SK-N-SH (cell line): ENCODE results near the gene CLN6. TPM values are rescaled to one million over a fixed set of nuclear protein-coding genes. Genes with fewer than 3 reads are reported as not detected.
A peak's percentile ranks its signal among the peaks of the same experiment; 100 is the strongest.

Experiments used
- CTCF ChIA-PET: fragments of 300-600, 350-600 bp; formaldehyde crosslinking; extraction: SDS; loops from one replicate; lab custom pipeline; 2021; lab: Yijun Ruan, JAX
- POLR2A ChIA-PET: fragments of 350-600 bp; sonication (Branson Sonifier 250); formaldehyde crosslinking; extraction: SDS; loops from one replicate; lab custom pipeline; 2020; ENCODE audit warnings: antibody characterized with exemption, inconsistent platforms; lab: Yijun Ruan, JAX
- DNase-seq: peaks from one replicate; pipeline ENCODE4 v3.0.0; 2012
- H2AFZ ChIP-seq: fragments of 200-600 bp; sonication (generic); 2 replicates; pipeline ENCODE4 v1.8.1; 2016; ENCODE audit warnings: antibody characterized with exemption, mild to moderate bottlenecking, low read depth
- H3F3A ChIP-seq: fragments of 200-600 bp; sonication (generic); replicated peaks from 2 replicates; pipeline ENCODE3; 2016; ENCODE audit warnings: antibody characterized with exemption, mild to moderate bottlenecking; ENCODE audit not compliant: insufficient read depth
- H3K27ac ChIP-seq, 2 experiments: fragments of 200-500 bp in 1 of 2; fragments of 200-600 bp in 1 of 2; sonication (Bioruptor generic) in 1 of 2; sonication (generic), shearing (Covaris generic) in 1 of 2; 2 replicates each; pipeline versions ENCODE4 v1.5.1 to v1.6.1; 2014 to 2016; ENCODE audit warnings: low read depth in 2 of 2, inconsistent platforms in 1 of 2, low read length in 1 of 2, mild to moderate bottlenecking in 1 of 2, mixed read lengths in 1 of 2
- H3K27me3 ChIP-seq: fragments of 200-600 bp; sonication (generic), shearing (Covaris generic); 2 replicates; pipeline ENCODE4 v1.6.1; 2016; ENCODE audit warnings: mixed run types; ENCODE audit not compliant: insufficient read depth
- H3K36me3 ChIP-seq, 2 experiments: fragments of 200-500 bp in 1 of 2; fragments of 200-600 bp in 1 of 2; sonication (Bioruptor generic) in 1 of 2; sonication (generic) in 1 of 2; replicated peaks in 1 of 2; 2 replicates each; pipeline versions ENCODE3 to v1.5.1; 2014 to 2016; ENCODE audit warnings: low read length in 1 of 2, mild to moderate bottlenecking in 1 of 2; ENCODE audit not compliant: insufficient read depth in 2 of 2, control insufficient read depth in 1 of 2
- H3K4me1 ChIP-seq, 2 experiments: fragments of 200-500 bp in 1 of 2; fragments of 200-600 bp in 1 of 2; sonication (Bioruptor generic) in 1 of 2; sonication (generic), shearing (Covaris generic) in 1 of 2; 2 replicates each; pipeline versions ENCODE4 v1.5.1 to v1.6.1; 2014 to 2016; ENCODE audit warnings: low read depth in 1 of 2, low read length in 1 of 2, mixed run types in 1 of 2; ENCODE audit not compliant: insufficient read depth in 2 of 2, control insufficient read depth in 1 of 2
- H3K4me2 ChIP-seq: fragments of 200-600 bp; sonication (generic), shearing (Covaris generic); 2 replicates; pipeline ENCODE4 v1.6.1; 2017; ENCODE audit warnings: mixed run types
- H3K4me3 ChIP-seq, 2 experiments: fragments of 200-500 bp in 1 of 2; fragments of 200-600 bp in 1 of 2; sonication (Bioruptor generic) in 1 of 2; sonication (generic), shearing (Covaris generic) in 1 of 2; 2 replicates each; pipeline versions ENCODE4 v1.5.1 to v1.8.1; 2014 to 2016; ENCODE audit warnings: low read depth in 2 of 2, inconsistent platforms in 1 of 2, low read length in 1 of 2, mild to moderate bottlenecking in 1 of 2, mixed read lengths in 1 of 2, moderate library complexity in 1 of 2
- H3K79me2 ChIP-seq: fragments of 200-600 bp; sonication (generic); 2 replicates; pipeline ENCODE4 v1.8.1; 2017; ENCODE audit warnings: mild to moderate bottlenecking; ENCODE audit not compliant: insufficient read depth
- H3K9ac ChIP-seq: fragments of 200-600 bp; sonication (generic); 2 replicates; pipeline ENCODE4 v1.6.1; 2017; ENCODE audit warnings: mixed run types
- H3K9me2 ChIP-seq: fragments of 200-600 bp; sonication (generic); 2 replicates; pipeline ENCODE4 v1.6.1; 2017; ENCODE audit warnings: mixed run types
- H3K9me3 ChIP-seq: fragments of 200-600 bp; sonication (generic); 2 replicates; pipeline ENCODE4 v1.6.1; 2017; ENCODE audit warnings: mixed run types, mild to moderate bottlenecking, moderate library complexity
- H4K20me1 ChIP-seq: fragments of 200-600 bp; sonication (generic); 2 replicates; pipeline ENCODE4 v1.6.1; 2017; ENCODE audit warnings: mild to moderate bottlenecking, mixed run types; ENCODE audit not compliant: insufficient read depth
- ELF1 ChIP-seq: IDR thresholded peaks from 2 replicates; pipeline ENCODE4 v1.4.0; 2012
- EP300 ChIP-seq, 2 experiments: IDR thresholded peaks; 2 replicates each; pipeline versions ENCODE4 v1.4.0 to v1.6.1; 2012; ENCODE audit warnings: borderline replicate concordance in 1 of 2, low read depth in 1 of 2, low read length in 1 of 2
- EZH2phosphoT487 ChIP-seq: fragments of 200-600 bp; sonication (generic); IDR thresholded peaks from 2 replicates; pipeline ENCODE4 v1.6.1; 2017; ENCODE audit warnings: low read depth, mixed run types, mild to moderate bottlenecking, antibody characterized with exemption, moderate library complexity, borderline replicate concordance
- FOSL2 ChIP-seq: IDR thresholded peaks from 2 replicates; pipeline ENCODE4 v1.4.0; 2012; ENCODE audit warnings: low read depth, mild to moderate bottlenecking, moderate library complexity, borderline replicate concordance
- GABPA ChIP-seq: IDR thresholded peaks from 2 replicates; pipeline ENCODE4 v1.4.0; 2012; ENCODE audit warnings: low read depth, mild to moderate bottlenecking
- JUND ChIP-seq: IDR thresholded peaks from 2 replicates; pipeline ENCODE4 v1.4.0; 2012
- POLR2AphosphoS5 ChIP-seq: IDR thresholded peaks from 2 replicates; pipeline ENCODE4 v1.6.1; 2012; ENCODE audit warnings: low read depth, low read length
- RAD21 ChIP-seq: IDR thresholded peaks from 2 replicates; pipeline ENCODE4 v1.6.1; 2012; ENCODE audit warnings: mild to moderate bottlenecking, low read length
- RFX5 ChIP-seq: IDR thresholded peaks from 2 replicates; pipeline ENCODE4 v1.6.1; 2012; ENCODE audit warnings: mild to moderate bottlenecking, improper control_type of control experiment, low read length
- SIN3A ChIP-seq: IDR thresholded peaks from 2 replicates; pipeline ENCODE4 v1.6.1; 2012; ENCODE audit warnings: low read depth, mild to moderate bottlenecking, low read length, moderate library complexity, borderline replicate concordance
- SMC3 ChIP-seq: IDR thresholded peaks from 2 replicates; pipeline ENCODE4 v1.6.1; 2012; ENCODE audit warnings: low read depth, low read length, improper control_type of control experiment
- TCF12 ChIP-seq: IDR thresholded peaks from 2 replicates; pipeline ENCODE4 v1.4.0; 2012
- TEAD4 ChIP-seq: IDR thresholded peaks from 2 replicates; pipeline ENCODE4 v1.4.0; 2012; ENCODE audit warnings: mild to moderate bottlenecking, borderline replicate concordance; ENCODE audit not compliant: insufficient read depth
- WGBS: methylation state at CpG from one replicate; pipeline ENCODE4 v1.1.6; 2017; ENCODE audit warnings: low lambda C conversion rate; 5-methylcytosine and 5-hydroxymethylcytosine counted together
- polyA plus RNA-seq, 3 experiments: library from polyadenylated mRNA; depleted of rRNA; stranded (reverse); fragments of >200 nt; gene quantifications; 2 replicates each; pipeline ENCODE4 v1.2.3, GENCODE V29; 2012
- TF ChIP-seq, protein P1 (sequence below): fragments of 200-600 bp; sonication (generic); IDR thresholded peaks from 2 replicates; pipeline ENCODE4 v1.6.1; 2017; ENCODE audit warnings: antibody characterized with exemption, mild to moderate bottlenecking, moderate library complexity
- TF ChIP-seq, protein P2 (sequence below): IDR thresholded peaks from 2 replicates; pipeline ENCODE4; 2012
- TF ChIP-seq, protein P3 (sequence below): IDR thresholded peaks from 2 replicates; pipeline ENCODE4 v1.4.0; 2012; ENCODE audit warnings: low read depth
- TF ChIP-seq, protein P4 (sequence below): IDR thresholded peaks from 2 replicates; pipeline ENCODE4 v1.4.0; 2012; ENCODE audit warnings: low read depth, borderline replicate concordance
- TF ChIP-seq, protein P5 (sequence below): fragments of 150-350 bp; IDR thresholded peaks from 2 replicates; pipeline ENCODE4 v1.6.1; 2017; ENCODE audit warnings: antibody characterized with exemption, low read length, low read depth, borderline replicate concordance
- TF ChIP-seq, protein P6 (sequence below): IDR thresholded peaks from 2 replicates; pipeline ENCODE4 v1.6.1; 2012; ENCODE audit warnings: mild to moderate bottlenecking, low read depth, low read length, moderate library complexity

CLN6 gene
- polyA plus RNA-seq, 1 of the 3 experiments (the other 2 are of a cell fraction) = 27.5 TPM

DNA sequence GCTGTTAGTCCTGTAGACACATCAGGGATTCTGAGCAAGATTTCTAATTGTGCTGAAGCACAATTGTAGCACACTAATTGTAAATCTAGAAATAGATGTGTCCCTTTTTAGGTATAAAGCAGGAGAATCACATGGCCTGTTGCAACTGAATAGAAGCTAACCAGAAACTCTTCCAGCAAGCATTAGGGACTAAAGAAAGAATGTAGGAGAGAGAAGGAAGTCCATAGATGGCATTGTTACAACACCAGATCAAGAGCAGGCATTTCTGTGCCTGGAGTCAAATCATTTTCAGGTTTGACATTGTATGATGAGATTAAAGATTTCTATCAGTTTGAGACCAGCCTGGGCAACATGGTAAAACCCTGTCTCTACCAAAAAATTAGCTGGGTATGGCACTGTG lies 51.8 kb downstream of the CLN6 start:
- H3K27ac ChIP-seq = peak overlapping the region in 1 of 2 experiments; percentile 43; a peak in 1 of 4 replicates
- CTCF ChIA-PET = interaction anchor here (1.1 to 1.2 kb wide), 2 partner anchors 33 to 314 kb away, joined by 3 to 4 read pairs; no protein-coding TSS in a partner anchor
- peaks cover 32 to 36% of the 10 kb centered on the region in 2 experiments for H3K36me3 ChIP-seq
- no peak for TF ChIP-seq RFX5
- no peak for TF ChIP-seq SIN3A
- TF ChIP-seq, protein P1, sequence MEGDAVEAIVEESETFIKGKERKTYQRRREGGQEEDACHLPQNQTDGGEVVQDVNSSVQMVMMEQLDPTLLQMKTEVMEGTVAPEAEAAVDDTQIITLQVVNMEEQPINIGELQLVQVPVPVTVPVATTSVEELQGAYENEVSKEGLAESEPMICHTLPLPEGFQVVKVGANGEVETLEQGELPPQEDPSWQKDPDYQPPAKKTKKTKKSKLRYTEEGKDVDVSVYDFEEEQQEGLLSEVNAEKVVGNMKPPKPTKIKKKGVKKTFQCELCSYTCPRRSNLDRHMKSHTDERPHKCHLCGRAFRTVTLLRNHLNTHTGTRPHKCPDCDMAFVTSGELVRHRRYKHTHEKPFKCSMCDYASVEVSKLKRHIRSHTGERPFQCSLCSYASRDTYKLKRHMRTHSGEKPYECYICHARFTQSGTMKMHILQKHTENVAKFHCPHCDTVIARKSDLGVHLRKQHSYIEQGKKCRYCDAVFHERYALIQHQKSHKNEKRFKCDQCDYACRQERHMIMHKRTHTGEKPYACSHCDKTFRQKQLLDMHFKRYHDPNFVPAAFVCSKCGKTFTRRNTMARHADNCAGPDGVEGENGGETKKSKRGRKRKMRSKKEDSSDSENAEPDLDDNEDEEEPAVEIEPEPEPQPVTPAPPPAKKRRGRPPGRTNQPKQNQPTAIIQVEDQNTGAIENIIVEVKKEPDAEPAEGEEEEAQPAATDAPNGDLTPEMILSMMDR = no peak
- TF ChIP-seq EZH2phosphoT487 = no peak
- no peak for TF ChIP-seq JUND
- no peak for TF ChIP-seq POLR2AphosphoS5
- TF ChIP-seq TCF12 = no peak
- no peaks in the 10 kb centered on the region for H3F3A ChIP-seq
- H4K20me1 ChIP-seq = no peaks in the 10 kb centered on the region
- H3K4me1 ChIP-seq = peaks cover 0 to 2% of the 10 kb centered on the region in 2 experiments; a peak in 1 of 4 replicates
- H2AFZ ChIP-seq = no peak overlapping the region
- no peak overlapping the region for H3K9ac ChIP-seq
- H3K9me3 ChIP-seq = no peaks in the 10 kb centered on the region
- H3K4me3 ChIP-seq = no peak overlapping the region
- POLR2A ChIA-PET = no interaction called here
- H3K9me2 ChIP-seq = no peaks in the 10 kb centered on the region
- no peaks in the 10 kb centered on the region for H3K79me2 ChIP-seq
- no peaks in the 10 kb centered on the region for H3K27me3 ChIP-seq
- no peak overlapping the region for H3K4me2 ChIP-seq
- no peak for DNase-seq

DNA sequence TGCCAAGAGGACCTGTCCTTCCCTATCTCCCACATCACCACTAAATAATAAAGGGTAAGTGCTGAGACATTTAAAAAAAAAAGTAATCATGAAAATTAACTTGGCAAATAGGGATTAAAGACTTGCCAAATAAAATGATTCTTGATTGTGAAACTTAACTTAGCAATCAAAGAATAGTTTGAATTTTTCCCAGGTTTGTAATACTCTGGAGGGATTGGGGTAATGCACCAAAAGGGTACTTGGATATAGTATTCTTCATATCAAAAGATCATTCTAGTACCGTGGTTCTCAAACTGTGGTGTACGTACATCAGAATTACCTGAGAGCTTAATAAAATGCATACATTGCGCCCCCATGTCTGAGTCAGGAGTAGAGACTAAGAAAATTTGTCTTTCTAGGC lies 52.9 kb downstream of the CLN6 start:
- 98% methylated on average over 3 of the region's 3 CpGs for WGBS
- no peaks in the 10 kb centered on the region for H3K9me3 ChIP-seq
- DNase-seq = no peak
- H3K9me2 ChIP-seq = no peaks in the 10 kb centered on the region
- H3K36me3 ChIP-seq = peaks cover 30 to 31% of the 10 kb centered on the region in 2 experiments
- H3K27me3 ChIP-seq = no peaks in the 10 kb centered on the region
- no peak overlapping the region for H3K4me2 ChIP-seq
- CTCF ChIA-PET = no interaction called here
- no peak overlapping the region for H3K27ac ChIP-seq
- no peak overlapping the region for H3K9ac ChIP-seq
- no peaks in the 10 kb centered on the region for H3K79me2 ChIP-seq
- no peaks in the 10 kb centered on the region for H4K20me1 ChIP-seq
- H3F3A ChIP-seq = no peaks in the 10 kb centered on the region
- POLR2A ChIA-PET = no interaction called here
- no peak overlapping the region for H3K4me3 ChIP-seq
- H2AFZ ChIP-seq = no peak overlapping the region
- peaks cover 0 to 2% of the 10 kb centered on the region in 2 experiments; a peak in 1 of 4 replicates for H3K4me1 ChIP-seq
- TF ChIP-seq, protein P2, sequence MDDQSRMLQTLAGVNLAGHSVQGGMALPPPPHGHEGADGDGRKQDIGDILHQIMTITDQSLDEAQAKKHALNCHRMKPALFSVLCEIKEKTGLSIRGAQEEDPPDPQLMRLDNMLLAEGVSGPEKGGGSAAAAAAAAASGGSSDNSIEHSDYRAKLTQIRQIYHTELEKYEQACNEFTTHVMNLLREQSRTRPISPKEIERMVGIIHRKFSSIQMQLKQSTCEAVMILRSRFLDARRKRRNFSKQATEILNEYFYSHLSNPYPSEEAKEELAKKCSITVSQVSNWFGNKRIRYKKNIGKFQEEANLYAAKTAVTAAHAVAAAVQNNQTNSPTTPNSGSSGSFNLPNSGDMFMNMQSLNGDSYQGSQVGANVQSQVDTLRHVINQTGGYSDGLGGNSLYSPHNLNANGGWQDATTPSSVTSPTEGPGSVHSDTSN = no peak
- TF ChIP-seq ELF1 (no peak), GABPA (no peak), SMC3 (no peak), TCF12 (no peak), RAD21 (no peak), FOSL2 (no peak), TEAD4 (no peak), EP300 (IDR thresholded peaks at IDR 0.05; ENCODE audit: borderline replicate concordance in 1 of 2, low read depth in 1 of 2, low read length in 1 of 2) (no peak), JUND (no peak), RFX5 (no peak)
- TF ChIP-seq, protein P3, sequence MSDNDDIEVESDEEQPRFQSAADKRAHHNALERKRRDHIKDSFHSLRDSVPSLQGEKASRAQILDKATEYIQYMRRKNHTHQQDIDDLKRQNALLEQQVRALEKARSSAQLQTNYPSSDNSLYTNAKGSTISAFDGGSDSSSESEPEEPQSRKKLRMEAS = no peak
- TF ChIP-seq, protein P4, sequence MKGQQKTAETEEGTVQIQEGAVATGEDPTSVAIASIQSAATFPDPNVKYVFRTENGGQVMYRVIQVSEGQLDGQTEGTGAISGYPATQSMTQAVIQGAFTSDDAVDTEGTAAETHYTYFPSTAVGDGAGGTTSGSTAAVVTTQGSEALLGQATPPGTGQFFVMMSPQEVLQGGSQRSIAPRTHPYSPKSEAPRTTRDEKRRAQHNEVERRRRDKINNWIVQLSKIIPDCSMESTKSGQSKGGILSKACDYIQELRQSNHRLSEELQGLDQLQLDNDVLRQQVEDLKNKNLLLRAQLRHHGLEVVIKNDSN = no peak
- TF ChIP-seq, protein P5, sequence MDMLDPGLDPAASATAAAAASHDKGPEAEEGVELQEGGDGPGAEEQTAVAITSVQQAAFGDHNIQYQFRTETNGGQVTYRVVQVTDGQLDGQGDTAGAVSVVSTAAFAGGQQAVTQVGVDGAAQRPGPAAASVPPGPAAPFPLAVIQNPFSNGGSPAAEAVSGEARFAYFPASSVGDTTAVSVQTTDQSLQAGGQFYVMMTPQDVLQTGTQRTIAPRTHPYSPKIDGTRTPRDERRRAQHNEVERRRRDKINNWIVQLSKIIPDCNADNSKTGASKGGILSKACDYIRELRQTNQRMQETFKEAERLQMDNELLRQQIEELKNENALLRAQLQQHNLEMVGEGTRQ = no peak
- TF ChIP-seq, protein P6, sequence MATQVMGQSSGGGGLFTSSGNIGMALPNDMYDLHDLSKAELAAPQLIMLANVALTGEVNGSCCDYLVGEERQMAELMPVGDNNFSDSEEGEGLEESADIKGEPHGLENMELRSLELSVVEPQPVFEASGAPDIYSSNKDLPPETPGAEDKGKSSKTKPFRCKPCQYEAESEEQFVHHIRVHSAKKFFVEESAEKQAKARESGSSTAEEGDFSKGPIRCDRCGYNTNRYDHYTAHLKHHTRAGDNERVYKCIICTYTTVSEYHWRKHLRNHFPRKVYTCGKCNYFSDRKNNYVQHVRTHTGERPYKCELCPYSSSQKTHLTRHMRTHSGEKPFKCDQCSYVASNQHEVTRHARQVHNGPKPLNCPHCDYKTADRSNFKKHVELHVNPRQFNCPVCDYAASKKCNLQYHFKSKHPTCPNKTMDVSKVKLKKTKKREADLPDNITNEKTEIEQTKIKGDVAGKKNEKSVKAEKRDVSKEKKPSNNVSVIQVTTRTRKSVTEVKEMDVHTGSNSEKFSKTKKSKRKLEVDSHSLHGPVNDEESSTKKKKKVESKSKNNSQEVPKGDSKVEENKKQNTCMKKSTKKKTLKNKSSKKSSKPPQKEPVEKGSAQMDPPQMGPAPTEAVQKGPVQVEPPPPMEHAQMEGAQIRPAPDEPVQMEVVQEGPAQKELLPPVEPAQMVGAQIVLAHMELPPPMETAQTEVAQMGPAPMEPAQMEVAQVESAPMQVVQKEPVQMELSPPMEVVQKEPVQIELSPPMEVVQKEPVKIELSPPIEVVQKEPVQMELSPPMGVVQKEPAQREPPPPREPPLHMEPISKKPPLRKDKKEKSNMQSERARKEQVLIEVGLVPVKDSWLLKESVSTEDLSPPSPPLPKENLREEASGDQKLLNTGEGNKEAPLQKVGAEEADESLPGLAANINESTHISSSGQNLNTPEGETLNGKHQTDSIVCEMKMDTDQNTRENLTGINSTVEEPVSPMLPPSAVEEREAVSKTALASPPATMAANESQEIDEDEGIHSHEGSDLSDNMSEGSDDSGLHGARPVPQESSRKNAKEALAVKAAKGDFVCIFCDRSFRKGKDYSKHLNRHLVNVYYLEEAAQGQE = no peak
